Mesendoderm (in vitro differentiated cells): ENCODE measurements around the gene KIF21B.

ENCODE experiments used
- DNase-seq: peaks from one replicate; pipeline ENCODE4 v3.0.0; 2013
- H2AK5ac ChIP-seq: 2 replicates; pipeline ENCODE4 v1.6.1; 2013; ENCODE audit warnings: low read length, inconsistent platforms
- H2BK120ac ChIP-seq: 2 replicates; pipeline ENCODE4 v1.6.1; 2013; ENCODE audit warnings: low read depth, mild to moderate bottlenecking, low read length, moderate library complexity, mixed read lengths
- H2BK15ac ChIP-seq: replicated peaks from 2 replicates; pipeline ENCODE4 v1.6.1; 2013; ENCODE audit warnings: low read depth, mild to moderate bottlenecking, moderate library complexity
- H2BK5ac ChIP-seq: 2 replicates; pipeline ENCODE4 v1.6.1; 2013; ENCODE audit warnings: low read length, inconsistent platforms
- H3K18ac ChIP-seq: 2 replicates; pipeline ENCODE4 v1.6.1; 2013; ENCODE audit warnings: mild to moderate bottlenecking, low read length, mixed read lengths
- H3K23ac ChIP-seq: one replicate; pipeline ENCODE4 v1.6.1; 2013; ENCODE audit warnings: low read length
- H3K27ac ChIP-seq: 2 replicates; pipeline ENCODE4 v1.5.1; 2013; ENCODE audit warnings: low read depth, mild to moderate bottlenecking, inconsistent platforms, low read length, moderate library complexity
- H3K27me3 ChIP-seq: 2 replicates; pipeline ENCODE4 v1.6.1; 2013; ENCODE audit warnings: low read length, control low read depth, mild to moderate bottlenecking, inconsistent platforms; ENCODE audit not compliant: insufficient read depth, poor library complexity
- H3K36me3 ChIP-seq: 2 replicates; pipeline ENCODE4 v1.6.1; 2013; ENCODE audit warnings: low read length, inconsistent platforms; ENCODE audit not compliant: control insufficient read depth, insufficient read depth
- H3K4ac ChIP-seq: one replicate; pipeline ENCODE4 v1.6.1; 2013; ENCODE audit warnings: low read depth, mild to moderate bottlenecking, low read length, moderate library complexity
- H3K4me1 ChIP-seq: 2 replicates; pipeline ENCODE4 v1.6.1; 2013; ENCODE audit warnings: low read depth, low read length, inconsistent platforms; ENCODE audit not compliant: control insufficient read depth
- H3K4me2 ChIP-seq: 2 replicates; pipeline ENCODE4 v1.6.1; 2013; ENCODE audit warnings: low read length
- H3K4me3 ChIP-seq: 2 replicates; pipeline ENCODE4 v1.5.1; 2013; ENCODE audit warnings: mild to moderate bottlenecking, low read length
- H3K56ac ChIP-seq: one replicate; pipeline ENCODE4 v1.6.1; 2013; ENCODE audit warnings: low read length
- H3K79me1 ChIP-seq: 2 replicates; pipeline ENCODE4 v1.6.1; 2013; ENCODE audit warnings: low read length, inconsistent platforms
- H3K79me2 ChIP-seq: 2 replicates; pipeline ENCODE4 v1.6.1; 2013; ENCODE audit warnings: mild to moderate bottlenecking, low read length; ENCODE audit not compliant: control insufficient read depth, insufficient read depth
- H3K9ac ChIP-seq: 2 replicates; pipeline ENCODE4 v1.6.1; 2013; ENCODE audit warnings: low read length, inconsistent platforms
- H4K5ac ChIP-seq: one replicate; pipeline ENCODE4 v1.6.1; 2013; ENCODE audit warnings: low read length
- H4K8ac ChIP-seq: one replicate; pipeline ENCODE4 v1.6.1; 2013; ENCODE audit warnings: low read depth, mild to moderate bottlenecking, control low read depth, low read length, moderate library complexity
- WGBS: extraction: QIAGEN DNeasy Blood & Tissue Kit; methylation state at CpG from one replicate; pipeline ENCODE4 v1.1.7; 2013; ENCODE audit warnings: low lambda C conversion rate, missing lambda C conversion rate; ENCODE audit not compliant: insufficient coverage; ENCODE audit errors: extremely low coverage; 5-methylcytosine and 5-hydroxymethylcytosine counted together

The KIF21B gene

DNA sequence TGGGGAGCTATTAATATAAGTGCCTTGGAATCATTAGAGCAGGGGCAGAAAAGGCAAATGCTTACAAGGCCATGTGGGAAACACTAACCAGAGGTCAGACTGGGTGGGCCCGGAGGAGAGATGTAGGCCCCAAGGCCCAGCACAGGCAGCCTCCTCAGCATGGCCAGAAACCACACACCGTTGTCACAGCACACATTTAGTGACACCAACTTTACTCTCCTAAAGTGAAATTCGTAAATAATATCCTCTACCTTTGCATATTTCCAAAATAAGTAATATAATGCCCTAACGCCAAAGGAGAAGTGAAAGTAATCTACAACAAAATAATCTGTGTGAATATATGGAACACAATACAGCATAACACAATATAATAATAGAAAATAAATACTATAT is 62.6 kb downstream of the KIF21B start:
- Histone ChIP-seq H3K79me1 (no peaks in the 10 kb centered on the region), H3K4me2 (no peak overlapping the region), H3K56ac (no peak overlapping the region), H4K8ac (no peak overlapping the region), H4K5ac (no peak overlapping the region), H3K4me3 (no peak overlapping the region), H3K27ac (no peak overlapping the region), H3K18ac (no peak overlapping the region), H2BK120ac (no peak overlapping the region), H3K79me2 (no peaks in the 10 kb centered on the region), H2BK5ac (no peak overlapping the region), H2AK5ac (no peak overlapping the region), H3K4me1 (no peaks in the 10 kb centered on the region), H3K23ac (no peak overlapping the region), H3K4ac (no peak overlapping the region), H2BK15ac (no peak overlapping the region), H3K27me3 (no peaks in the 10 kb centered on the region), H3K36me3 (no peaks in the 10 kb centered on the region), H3K9ac (no peak overlapping the region)
- DNase-seq: no peak
- WGBS: no CpG with 5 or more reads among the region's 4 CpGs

GRCh38 chr1:200960236-200960947 is 63.1 kb downstream of the KIF21B start:
- Histone ChIP-seq H3K4me2 (no peak overlapping the region), H3K79me2 (no peaks in the 10 kb centered on the region), H2BK15ac (no peak overlapping the region), H3K4me1 (no peaks in the 10 kb centered on the region), H3K79me1 (no peaks in the 10 kb centered on the region), H3K23ac (no peak overlapping the region), H3K4ac (no peak overlapping the region), H4K8ac (no peak overlapping the region), H2BK120ac (no peak overlapping the region), H3K56ac (no peak overlapping the region), H2BK5ac (no peak overlapping the region), H3K4me3 (no peak overlapping the region), H3K27ac (no peak overlapping the region), H3K36me3 (no peaks in the 10 kb centered on the region), H3K27me3 (no peaks in the 10 kb centered on the region), H3K9ac (no peak overlapping the region), H3K18ac (no peak overlapping the region), H2AK5ac (no peak overlapping the region), H4K5ac (no peak overlapping the region)
- no CpG with 5 or more reads among the region's 9 CpGs for WGBS
- DNase-seq: no peak

GRCh38 chr1:200959411-200959921 is 64.0 kb downstream of the KIF21B start:
- Histone ChIP-seq H3K4me2 (no peak overlapping the region), H3K4me3 (no peak overlapping the region), H3K18ac (no peak overlapping the region), H4K8ac (no peak overlapping the region), H2BK5ac (no peak overlapping the region), H3K56ac (no peak overlapping the region), H3K23ac (no peak overlapping the region), H3K4me1 (no peaks in the 10 kb centered on the region), H4K5ac (no peak overlapping the region), H3K79me1 (no peaks in the 10 kb centered on the region), H3K4ac (no peak overlapping the region), H2AK5ac (no peak overlapping the region), H2BK120ac (no peak overlapping the region), H3K79me2 (no peaks in the 10 kb centered on the region), H3K27me3 (no peaks in the 10 kb centered on the region), H2BK15ac (no peak overlapping the region), H3K36me3 (no peaks in the 10 kb centered on the region), H3K27ac (no peak overlapping the region), H3K9ac (no peak overlapping the region)
- no peak for DNase-seq
- WGBS: no CpG with 5 or more reads among the region's 15 CpGs

GRCh38 chr1:200958597-200958996 is 64.9 kb downstream of the KIF21B start:
- Histone ChIP-seq H3K79me2 (no peaks in the 10 kb centered on the region), H2BK120ac (no peak overlapping the region), H3K27me3 (no peaks in the 10 kb centered on the region), H3K79me1 (no peaks in the 10 kb centered on the region), H2BK5ac (no peak overlapping the region), H3K56ac (no peak overlapping the region), H4K8ac (no peak overlapping the region), H3K36me3 (no peaks in the 10 kb centered on the region), H3K4me2 (no peak overlapping the region), H3K4me1 (no peaks in the 10 kb centered on the region), H3K9ac (no peak overlapping the region), H4K5ac (no peak overlapping the region), H3K4me3 (no peak overlapping the region), H3K27ac (no peak overlapping the region), H3K18ac (no peak overlapping the region), H3K23ac (no peak overlapping the region), H2BK15ac (no peak overlapping the region), H3K4ac (no peak overlapping the region), H2AK5ac (no peak overlapping the region)
- WGBS: no CpG with 5 or more reads among the region's 11 CpGs
- DNase-seq: no peak

- no peak overlapping the region for H3K4me3 ChIP-seq
- no peak overlapping the region for H3K18ac ChIP-seq
- no peak overlapping the region for H3K4me2 ChIP-seq
- H4K8ac ChIP-seq: no peak overlapping the region
- H3K23ac ChIP-seq: no peak overlapping the region
- no peak overlapping the region for H3K56ac ChIP-seq
- no peaks in the 10 kb centered on the region for H3K79me2 ChIP-seq
- no peaks in the 10 kb centered on the region for H3K4me1 ChIP-seq
- H2BK5ac ChIP-seq: no peak overlapping the region
- H3K27me3 ChIP-seq: no peaks in the 10 kb centered on the region
- no peak overlapping the region for H4K5ac ChIP-seq
- WGBS: no CpG with 5 or more reads among the region's 3 CpGs
- no peaks in the 10 kb centered on the region for H3K79me1 ChIP-seq
- H2BK120ac ChIP-seq: no peak overlapping the region
- H3K9ac ChIP-seq: no peak overlapping the region
- no peak overlapping the region for H2AK5ac ChIP-seq
- H3K4ac ChIP-seq: no peak overlapping the region
- no peak overlapping the region for H3K27ac ChIP-seq
- H2BK15ac ChIP-seq: no peak overlapping the region
- H3K36me3 ChIP-seq: no peaks in the 10 kb centered on the region
- DNase-seq: no peak
Measured at GRCh38 chr1:200954434-200954833, 69.1 kb downstream of the KIF21B start.

- Histone ChIP-seq H3K9ac (no peak overlapping the region), H3K18ac (no peak overlapping the region), H2BK120ac (no peak overlapping the region), H3K27me3 (no peaks in the 10 kb centered on the region), H4K5ac (no peak overlapping the region), H3K4me3 (no peak overlapping the region), H3K36me3 (no peaks in the 10 kb centered on the region), H2BK5ac (no peak overlapping the region), H3K79me1 (no peaks in the 10 kb centered on the region), H2BK15ac (no peak overlapping the region), H4K8ac (no peak overlapping the region), H3K23ac (no peak overlapping the region), H3K27ac (no peak overlapping the region), H3K79me2 (no peaks in the 10 kb centered on the region), H3K4me2 (no peak overlapping the region), H3K56ac (no peak overlapping the region), H3K4me1 (no peaks in the 10 kb centered on the region), H2AK5ac (no peak overlapping the region), H3K4ac (no peak overlapping the region)
- DNase-seq: no peak
- no CpG with 5 or more reads among the region's 2 CpGs for WGBS
Measured at GRCh38 chr1:200951016-200951415, 72.5 kb downstream of the KIF21B start.
